Measurements from ENCODE around the gene CST3.

DNA sequence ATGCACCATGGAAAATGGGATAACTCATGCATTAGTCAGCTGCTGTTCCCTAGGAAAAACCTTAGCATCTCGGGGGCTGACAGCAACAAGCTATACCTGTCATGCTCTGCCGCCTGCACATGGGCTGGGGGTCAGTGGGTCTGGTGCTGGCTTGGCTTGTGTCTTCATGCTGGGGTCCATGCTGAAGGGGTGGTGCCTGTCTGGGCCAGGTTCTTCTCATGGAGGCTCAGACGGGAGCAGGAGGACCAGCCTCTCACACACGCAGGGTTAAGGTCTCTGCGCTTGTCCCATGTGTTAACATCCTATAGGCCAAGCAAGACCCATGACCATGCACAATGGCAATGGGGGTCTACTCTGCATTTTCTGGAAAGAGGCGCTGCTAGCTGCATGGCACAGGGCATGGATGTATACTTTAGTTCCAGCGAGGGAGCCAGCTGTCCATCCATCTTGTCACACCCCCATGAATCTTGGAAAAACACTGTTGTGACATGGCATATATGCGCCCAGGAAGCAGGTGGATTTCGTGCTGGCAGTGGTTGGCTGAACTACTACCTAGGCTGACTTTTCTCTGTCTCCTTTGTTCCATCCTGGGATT, 24.6 kb upstream of the CST3 start:
- TF ChIP-seq POLR2A (IDR thresholded peaks at IDR 0.05; ENCODE audit: low read depth) (no peak), POLR2AphosphoS5 (IDR thresholded peaks at IDR 0.05) (no peak), EP300 (IDR thresholded peaks at IDR 0.05) (no peak)
- TF ChIP-seq, protein P1, sequence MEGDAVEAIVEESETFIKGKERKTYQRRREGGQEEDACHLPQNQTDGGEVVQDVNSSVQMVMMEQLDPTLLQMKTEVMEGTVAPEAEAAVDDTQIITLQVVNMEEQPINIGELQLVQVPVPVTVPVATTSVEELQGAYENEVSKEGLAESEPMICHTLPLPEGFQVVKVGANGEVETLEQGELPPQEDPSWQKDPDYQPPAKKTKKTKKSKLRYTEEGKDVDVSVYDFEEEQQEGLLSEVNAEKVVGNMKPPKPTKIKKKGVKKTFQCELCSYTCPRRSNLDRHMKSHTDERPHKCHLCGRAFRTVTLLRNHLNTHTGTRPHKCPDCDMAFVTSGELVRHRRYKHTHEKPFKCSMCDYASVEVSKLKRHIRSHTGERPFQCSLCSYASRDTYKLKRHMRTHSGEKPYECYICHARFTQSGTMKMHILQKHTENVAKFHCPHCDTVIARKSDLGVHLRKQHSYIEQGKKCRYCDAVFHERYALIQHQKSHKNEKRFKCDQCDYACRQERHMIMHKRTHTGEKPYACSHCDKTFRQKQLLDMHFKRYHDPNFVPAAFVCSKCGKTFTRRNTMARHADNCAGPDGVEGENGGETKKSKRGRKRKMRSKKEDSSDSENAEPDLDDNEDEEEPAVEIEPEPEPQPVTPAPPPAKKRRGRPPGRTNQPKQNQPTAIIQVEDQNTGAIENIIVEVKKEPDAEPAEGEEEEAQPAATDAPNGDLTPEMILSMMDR (IDR thresholded peaks at IDR 0.05) = no peak
